WERI-Rb-1 (cell line): ENCODE measurements around the gene DBNDD1.

Source experiments
- DNase-seq: peaks from one replicate; pipeline ENCODE4 v3.0.0-alpha.2; 2020
- H3K27ac ChIP-seq: fragments of 250-450 bp; sonication (Bioruptor Pico); 2 replicates; pipeline ENCODE4 v1.5.1; 2020; ENCODE audit warnings: mild to moderate bottlenecking, moderate library complexity
- H3K27me3 ChIP-seq: fragments of 250-450 bp; sonication (Bioruptor Pico); 2 replicates; pipeline ENCODE4 v1.5.1; 2021; ENCODE audit warnings: mild to moderate bottlenecking, low read depth, moderate library complexity; ENCODE audit not compliant: insufficient read depth, severe bottlenecking
- H3K36me3 ChIP-seq: fragments of 250-450 bp; sonication (Bioruptor Pico); 2 replicates; pipeline ENCODE4 v1.5.1; 2020; ENCODE audit warnings: mild to moderate bottlenecking, moderate library complexity
- H3K4me3 ChIP-seq: 2 replicates; pipeline ENCODE4 v1.5.1; 2011; ENCODE audit warnings: low read depth, mild to moderate bottlenecking, control low read depth, low read length
- H3K9me3 ChIP-seq: fragments of 250-450 bp; sonication (Bioruptor Pico); 2 replicates; pipeline ENCODE4 v1.5.1; 2021; ENCODE audit warnings: mild to moderate bottlenecking, moderate library complexity; ENCODE audit not compliant: severe bottlenecking
- CTCF ChIP-seq: IDR thresholded peaks from 2 replicates; pipeline ENCODE4 v1.5.1; 2011; ENCODE audit warnings: low read depth, mild to moderate bottlenecking, control low read depth, inconsistent platforms, low read length

Gene DBNDD1

DNA sequence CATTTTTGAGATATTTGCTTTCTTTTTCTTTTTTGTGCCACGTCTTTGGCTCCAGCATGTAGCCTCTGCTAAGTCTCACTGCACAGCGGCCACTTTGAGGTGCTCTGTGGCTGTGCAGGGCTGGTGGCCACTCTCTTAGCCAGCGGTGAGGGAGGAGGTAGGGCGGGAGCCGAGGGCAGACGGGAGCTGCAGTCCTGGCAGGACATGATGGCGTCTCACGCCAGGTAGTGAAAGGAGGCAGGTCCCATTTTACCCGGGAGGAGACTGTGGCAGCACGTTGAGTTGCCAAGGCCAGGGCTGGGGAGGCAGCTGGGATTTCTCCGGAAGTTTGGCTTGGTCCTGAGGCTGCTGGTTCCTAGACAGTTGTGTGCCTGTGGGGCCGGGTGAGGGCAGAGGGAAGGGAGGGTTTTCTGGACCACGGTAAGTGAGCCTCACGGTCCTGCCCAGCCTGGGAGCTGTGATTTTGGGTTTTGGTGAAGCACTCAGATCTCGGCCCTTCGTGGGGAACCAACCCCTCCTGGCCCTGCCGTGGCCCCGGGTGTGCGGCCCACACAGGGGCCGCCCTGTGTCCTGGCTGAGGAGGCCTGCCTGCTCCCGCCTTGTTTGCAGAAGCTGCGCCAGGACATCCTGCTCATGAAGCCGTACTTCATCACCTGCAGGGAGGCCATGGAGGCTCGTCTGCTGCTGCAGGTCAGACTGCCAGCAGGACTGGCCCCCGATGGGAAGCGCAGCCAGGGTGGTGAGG lies 56.3 kb downstream of the DBNDD1 start:
- no peaks in the 10 kb centered on the region for H3K9me3 ChIP-seq
- peaks cover 3% of the 10 kb centered on the region; the same call in 1 of the 2 replicates for H3K36me3 ChIP-seq
- H3K27me3 ChIP-seq: no peaks in the 10 kb centered on the region
- no peak overlapping the region for H3K27ac ChIP-seq
- no peak for TF ChIP-seq CTCF
- DNase-seq: no peak
- H3K4me3 ChIP-seq: no peak overlapping the region

DNA sequence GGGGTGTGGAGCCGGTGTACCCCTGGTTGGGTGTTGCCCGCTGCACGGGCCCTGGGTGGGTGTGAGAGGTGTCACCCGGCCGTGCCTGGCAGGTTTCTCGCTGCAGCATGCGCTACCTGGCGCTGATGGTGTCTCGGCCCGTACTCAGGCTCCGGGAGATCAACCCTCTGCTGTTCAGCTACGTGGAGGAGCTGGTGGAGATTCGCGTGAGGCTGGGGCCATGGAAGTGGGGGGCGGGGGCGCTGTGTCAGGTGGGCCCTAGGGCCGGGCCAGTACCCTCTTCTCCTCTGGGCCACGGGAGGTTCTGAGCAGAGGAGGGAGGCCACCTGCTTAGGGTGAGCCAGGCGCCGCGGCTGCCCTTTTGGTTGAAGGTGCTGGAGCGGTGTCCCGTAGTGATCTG lies 57.3 kb downstream of the DBNDD1 start:
- peaks cover 3% of the 10 kb centered on the region; the same call in 1 of the 2 replicates for H3K36me3 ChIP-seq
- H3K27ac ChIP-seq: no peak overlapping the region
- no peak overlapping the region for H3K4me3 ChIP-seq
- TF ChIP-seq CTCF: no peak
- no peaks in the 10 kb centered on the region for H3K27me3 ChIP-seq
- DNase-seq: no peak
- no peaks in the 10 kb centered on the region for H3K9me3 ChIP-seq

DNA sequence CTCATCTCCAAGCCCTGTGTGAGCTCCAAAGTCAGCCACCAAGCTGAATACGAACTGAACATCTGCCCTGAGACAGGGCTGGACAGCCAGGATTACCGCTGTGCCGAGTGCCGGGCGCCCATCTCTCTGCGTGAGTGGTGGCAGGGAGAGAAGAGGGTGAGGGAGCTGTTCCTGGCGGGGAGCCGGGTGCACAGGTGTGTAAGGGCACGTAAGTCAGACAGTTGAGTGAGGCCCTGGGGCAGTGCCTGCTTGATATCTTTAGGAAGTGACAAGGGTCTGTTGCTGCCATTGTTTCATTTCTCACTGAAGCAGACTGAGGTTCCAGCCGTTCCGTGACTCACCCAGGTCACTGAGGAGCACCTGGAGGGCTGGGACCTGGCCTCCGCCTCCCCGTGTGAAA lies 58.3 kb downstream of the DBNDD1 start:
- Histone ChIP-seq H3K9me3 (no peaks in the 10 kb centered on the region), H3K36me3 (peaks cover 3% of the 10 kb centered on the region; the same call in 1 of the 2 replicates), H3K27me3 (no peaks in the 10 kb centered on the region), H3K4me3 (no peak overlapping the region), H3K27ac (no peak overlapping the region)
- TF ChIP-seq CTCF: no peak
- DNase-seq: no peak

DNA sequence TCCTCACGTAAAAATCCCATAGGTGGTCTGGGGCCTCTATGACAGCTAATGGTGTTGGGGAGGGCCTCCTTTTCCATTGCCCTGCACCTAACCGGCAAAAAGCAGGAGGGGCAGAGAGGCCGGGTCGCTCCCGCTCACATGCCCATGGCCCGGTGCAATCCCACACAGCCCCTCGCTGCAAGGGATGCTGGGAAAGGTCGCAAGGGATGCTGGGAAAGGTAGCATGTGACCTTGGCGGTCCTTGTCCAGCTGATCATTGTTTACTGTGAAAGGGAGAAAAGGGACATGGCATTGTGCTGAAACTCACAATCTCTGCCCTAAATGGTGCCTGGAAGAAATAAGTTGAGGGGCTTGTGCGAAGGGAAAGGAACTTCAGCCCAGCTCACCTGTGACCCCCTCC lies 60.7 kb downstream of the DBNDD1 start:
- H3K27me3 ChIP-seq: no peaks in the 10 kb centered on the region
- no peak overlapping the region for H3K27ac ChIP-seq
- H3K4me3 ChIP-seq: no peak overlapping the region
- no peak for TF ChIP-seq CTCF
- H3K9me3 ChIP-seq: no peaks in the 10 kb centered on the region
- no peak for DNase-seq
- H3K36me3 ChIP-seq: peaks cover 3% of the 10 kb centered on the region; the same call in 1 of the 2 replicates

GRCh38 chr16:89958068-89958467 lies 61.2 kb downstream of the DBNDD1 start:
- no peak for TF ChIP-seq CTCF
- Histone ChIP-seq H3K27ac (no peak overlapping the region), H3K4me3 (no peak overlapping the region), H3K27me3 (no peaks in the 10 kb centered on the region), H3K36me3 (peaks cover 3% of the 10 kb centered on the region; the same call in 1 of the 2 replicates), H3K9me3 (no peaks in the 10 kb centered on the region)
- DNase-seq: peak; percentile 29
